WERI-Rb-1 (cell line): Measurements from ENCODE around the gene SARS1.

Source experiments
- DNase-seq: peaks from one replicate; pipeline ENCODE4 v3.0.0-alpha.2; 2020
- H3K27ac ChIP-seq: fragments of 250-450 bp; sonication (Bioruptor Pico); 2 replicates; pipeline ENCODE4 v1.5.1; 2020; ENCODE audit warnings: mild to moderate bottlenecking, moderate library complexity
- H3K27me3 ChIP-seq: fragments of 250-450 bp; sonication (Bioruptor Pico); 2 replicates; pipeline ENCODE4 v1.5.1; 2021; ENCODE audit warnings: mild to moderate bottlenecking, low read depth, moderate library complexity; ENCODE audit not compliant: insufficient read depth, severe bottlenecking
- H3K36me3 ChIP-seq: fragments of 250-450 bp; sonication (Bioruptor Pico); 2 replicates; pipeline ENCODE4 v1.5.1; 2020; ENCODE audit warnings: mild to moderate bottlenecking, moderate library complexity
- H3K4me3 ChIP-seq: 2 replicates; pipeline ENCODE4 v1.5.1; 2011; ENCODE audit warnings: low read depth, mild to moderate bottlenecking, control low read depth, low read length
- H3K9me3 ChIP-seq: fragments of 250-450 bp; sonication (Bioruptor Pico); 2 replicates; pipeline ENCODE4 v1.5.1; 2021; ENCODE audit warnings: mild to moderate bottlenecking, moderate library complexity; ENCODE audit not compliant: severe bottlenecking
- TF ChIP-seq, protein P1 (sequence below): IDR thresholded peaks from 2 replicates; pipeline ENCODE4 v1.5.1; 2011; ENCODE audit warnings: low read depth, mild to moderate bottlenecking, control low read depth, inconsistent platforms, low read length

Gene SARS1

GRCh38 chr1:109275706-109276345, 62.1 kb downstream of the SARS1 start:
- no peak overlapping the region for H3K4me3 ChIP-seq
- H3K27me3 ChIP-seq, result no peaks in the 10 kb centered on the region
- TF ChIP-seq, protein P1, sequence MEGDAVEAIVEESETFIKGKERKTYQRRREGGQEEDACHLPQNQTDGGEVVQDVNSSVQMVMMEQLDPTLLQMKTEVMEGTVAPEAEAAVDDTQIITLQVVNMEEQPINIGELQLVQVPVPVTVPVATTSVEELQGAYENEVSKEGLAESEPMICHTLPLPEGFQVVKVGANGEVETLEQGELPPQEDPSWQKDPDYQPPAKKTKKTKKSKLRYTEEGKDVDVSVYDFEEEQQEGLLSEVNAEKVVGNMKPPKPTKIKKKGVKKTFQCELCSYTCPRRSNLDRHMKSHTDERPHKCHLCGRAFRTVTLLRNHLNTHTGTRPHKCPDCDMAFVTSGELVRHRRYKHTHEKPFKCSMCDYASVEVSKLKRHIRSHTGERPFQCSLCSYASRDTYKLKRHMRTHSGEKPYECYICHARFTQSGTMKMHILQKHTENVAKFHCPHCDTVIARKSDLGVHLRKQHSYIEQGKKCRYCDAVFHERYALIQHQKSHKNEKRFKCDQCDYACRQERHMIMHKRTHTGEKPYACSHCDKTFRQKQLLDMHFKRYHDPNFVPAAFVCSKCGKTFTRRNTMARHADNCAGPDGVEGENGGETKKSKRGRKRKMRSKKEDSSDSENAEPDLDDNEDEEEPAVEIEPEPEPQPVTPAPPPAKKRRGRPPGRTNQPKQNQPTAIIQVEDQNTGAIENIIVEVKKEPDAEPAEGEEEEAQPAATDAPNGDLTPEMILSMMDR, result no peak
- H3K27ac ChIP-seq, result no peak overlapping the region
- no peak for DNase-seq
- H3K36me3 ChIP-seq, result peaks cover 76% of the 10 kb centered on the region
- no peaks in the 10 kb centered on the region for H3K9me3 ChIP-seq

DNA sequence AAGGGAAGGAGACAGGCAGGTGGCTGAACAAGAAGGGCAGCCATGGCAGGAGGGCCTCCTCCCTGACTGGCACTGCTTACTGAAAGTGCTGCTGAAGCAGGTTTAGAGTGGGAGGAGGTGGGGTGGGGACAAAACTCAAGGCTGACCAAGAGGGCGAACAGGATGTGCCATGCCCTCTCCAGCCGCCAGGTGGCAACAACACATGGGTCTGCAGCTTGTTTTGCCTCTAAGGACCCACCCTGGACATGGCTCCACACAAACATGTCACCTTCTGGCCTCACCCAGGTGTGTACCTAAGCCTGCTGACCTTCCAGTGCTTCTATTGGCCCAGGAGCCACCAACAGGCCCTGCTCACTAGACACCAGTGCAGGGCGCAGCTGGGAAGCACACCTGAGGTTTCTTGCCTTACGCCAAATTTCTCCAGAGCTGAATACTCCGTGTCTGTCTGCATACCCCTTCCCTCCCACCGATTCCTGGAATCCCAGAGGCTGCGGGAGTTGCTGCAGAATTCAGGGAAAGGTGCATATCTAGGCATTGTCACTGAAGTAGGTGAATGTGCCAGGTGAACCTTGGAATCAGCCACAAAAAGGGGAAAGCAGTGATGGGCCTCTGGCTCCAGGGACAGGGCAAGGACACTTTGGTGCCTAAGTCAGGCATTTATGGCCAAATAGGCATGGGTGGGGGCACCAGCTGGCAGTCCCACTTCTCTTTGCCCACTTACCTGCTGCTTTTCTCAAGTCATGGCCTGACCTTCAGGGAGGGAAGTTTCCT, 63.9 kb downstream of the SARS1 start:
- H3K27me3 ChIP-seq, result no peaks in the 10 kb centered on the region
- peaks cover 64% of the 10 kb centered on the region for H3K36me3 ChIP-seq
- peak overlapping the region; percentile 40 for H3K27ac ChIP-seq
- DNase-seq, result peak; percentile 93
- TF ChIP-seq, protein P1, result peak; percentile 100
- no peaks in the 10 kb centered on the region for H3K9me3 ChIP-seq
- no peak overlapping the region for H3K4me3 ChIP-seq

DNA sequence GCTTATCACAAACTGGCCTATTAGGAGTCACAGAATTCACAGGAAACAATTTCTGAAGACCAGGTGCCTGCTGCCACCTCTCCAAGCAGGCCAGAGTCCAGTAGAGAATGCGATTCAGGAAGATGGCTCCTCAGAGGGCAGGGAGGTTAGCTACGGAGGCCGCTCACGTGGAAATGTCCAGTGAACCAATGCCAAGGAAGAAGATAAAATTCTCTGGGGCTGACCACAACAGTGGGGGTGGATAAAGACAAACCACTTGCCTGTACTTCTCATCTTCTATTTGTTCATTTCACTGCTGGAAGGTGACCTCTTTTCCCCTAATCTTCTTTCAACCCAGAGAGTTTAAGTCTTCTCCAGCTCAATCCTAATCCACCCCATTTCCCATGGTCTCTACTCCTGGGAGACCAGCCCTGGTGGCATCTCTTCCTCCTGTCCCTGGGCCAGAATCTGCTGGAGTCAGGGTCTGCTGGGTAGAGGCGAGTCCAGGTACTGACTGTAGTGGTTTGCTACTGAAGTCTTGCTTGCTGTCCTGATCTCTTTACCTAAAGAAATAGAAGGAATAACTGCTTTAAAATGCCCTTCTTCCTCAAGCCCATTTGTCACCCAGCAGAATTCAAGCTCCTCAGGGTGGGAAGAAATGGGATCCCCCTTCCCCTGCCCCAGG, 66.0 kb downstream of the SARS1 start:
- Histone ChIP-seq H3K27ac (no peak overlapping the region), H3K27me3 (no peaks in the 10 kb centered on the region), H3K36me3 (peaks cover 48% of the 10 kb centered on the region), H3K9me3 (no peaks in the 10 kb centered on the region), H3K4me3 (no peak overlapping the region)
- DNase-seq, result no peak
- TF ChIP-seq, protein P1, result no peak

GRCh38 chr1:109280862-109281261, 67.1 kb downstream of the SARS1 start:
- no peak overlapping the region for H3K4me3 ChIP-seq
- peaks cover 40% of the 10 kb centered on the region for H3K36me3 ChIP-seq
- DNase-seq, result no peak
- H3K9me3 ChIP-seq, result no peaks in the 10 kb centered on the region
- TF ChIP-seq, protein P1, result no peak
- H3K27me3 ChIP-seq, result no peaks in the 10 kb centered on the region
- no peak overlapping the region for H3K27ac ChIP-seq

DNA sequence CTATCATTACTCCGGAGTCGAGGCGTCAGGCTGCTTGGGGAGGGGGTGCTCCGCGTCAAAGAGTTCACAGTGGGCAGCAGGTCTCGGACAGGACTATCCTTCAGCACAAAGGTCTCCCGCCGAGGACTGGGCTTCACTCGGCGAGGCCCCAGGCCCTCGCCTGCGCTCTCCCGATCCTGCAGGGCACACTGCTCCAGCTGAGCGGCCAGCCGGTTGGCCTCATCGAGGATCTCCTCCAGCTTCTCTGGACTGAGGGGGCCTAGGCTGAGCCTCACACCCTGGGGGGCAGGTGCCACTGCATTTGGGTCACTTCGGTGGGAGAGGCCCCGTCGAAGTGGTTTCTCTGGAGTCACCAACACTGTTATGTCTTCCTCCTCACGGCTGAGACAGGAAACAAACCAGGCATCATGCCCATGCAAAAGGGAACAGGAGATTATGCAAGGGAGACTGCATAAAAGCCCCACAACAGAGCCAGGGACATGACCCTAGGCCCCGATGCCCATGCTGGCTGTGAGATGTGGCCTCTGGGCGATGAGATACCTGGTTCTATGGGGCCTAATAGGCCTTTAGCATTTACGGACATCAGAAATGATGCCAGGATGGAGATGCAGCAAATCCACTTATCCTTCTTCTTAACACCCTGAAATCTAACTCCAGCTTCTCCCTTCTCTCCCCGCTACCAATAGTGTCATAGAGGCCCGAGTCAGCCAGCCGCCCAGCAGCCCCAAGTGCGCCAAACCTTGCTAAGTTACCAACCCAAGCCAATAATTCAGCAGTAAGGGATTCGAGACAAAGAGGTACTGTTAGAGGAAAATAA, 68.2 kb downstream of the SARS1 start:
- Histone ChIP-seq H3K27ac (peak overlapping the region; percentile 91), H3K36me3 (peaks cover 37% of the 10 kb centered on the region), H3K4me3 (peak overlapping the region; percentile 66), H3K9me3 (no peaks in the 10 kb centered on the region), H3K27me3 (no peaks in the 10 kb centered on the region)
- TF ChIP-seq, protein P1, result no peak
- no peak for DNase-seq
